ENCODE measurements around the gene CRB2.

Gene CRB2

GRCh38 chr9:123354806-123355508 is 1.0 kb upstream of the CRB2 start:
- H3K4me3 ChIP-seq (ENCODE audit: low read depth, low read length) = no peak overlapping the region

GRCh38 chr9:123356851-123357742 is 1.1 kb downstream of the CRB2 start:
- TF ChIP-seq CTCF (IDR thresholded peaks at IDR 0.05; ENCODE audit: low read depth, low read length) = no peak
- no peak overlapping the region for H3K4me3 ChIP-seq (ENCODE audit: low read depth, low read length)

More at GRCh38 chr9:123354806-123355508, 1.0 kb upstream of the CRB2 start:
- no peak for TF ChIP-seq CTCF (IDR thresholded peaks at IDR 0.05; ENCODE audit: low read depth, low read length)

- H3K4me3 ChIP-seq (ENCODE audit: low read depth, low read length) = no peak overlapping the region
- no peak for TF ChIP-seq CTCF (IDR thresholded peaks at IDR 0.05; ENCODE audit: low read depth, low read length)
These were observed 1.7 kb downstream of the CRB2 start for GRCh38 chr9:123357743-123358059.

GRCh38 chr9:123358181-123358905 is 2.3 kb downstream of the CRB2 start:
- H3K4me3 ChIP-seq (ENCODE audit: low read depth, low read length) = no peak overlapping the region
- TF ChIP-seq CTCF (IDR thresholded peaks at IDR 0.05; ENCODE audit: low read depth, low read length) = no peak

GRCh38 chr9:123359106-123359505 is 3.1 kb downstream of the CRB2 start:
- no peak for TF ChIP-seq CTCF (IDR thresholded peaks at IDR 0.05; ENCODE audit: low read depth, low read length)
- no peak overlapping the region for H3K4me3 ChIP-seq (ENCODE audit: low read depth, low read length)

- TF ChIP-seq CTCF (IDR thresholded peaks at IDR 0.05; ENCODE audit: low read depth, low read length) = no peak
- no peak overlapping the region for H3K4me3 ChIP-seq (ENCODE audit: low read depth, low read length)
These were observed 3.5 kb downstream of the CRB2 start for GRCh38 chr9:123359546-123359945.
